NCI-H510A treated with DMSO at 0.1 percent for 48 hours (cell line): ENCODE results near the gene CFAP73.

Source experiments
- DNase-seq: peaks from one replicate; lab custom pipeline; 2025; lab: John Stamatoyannopoulos, UW

CFAP73 gene

DNA sequence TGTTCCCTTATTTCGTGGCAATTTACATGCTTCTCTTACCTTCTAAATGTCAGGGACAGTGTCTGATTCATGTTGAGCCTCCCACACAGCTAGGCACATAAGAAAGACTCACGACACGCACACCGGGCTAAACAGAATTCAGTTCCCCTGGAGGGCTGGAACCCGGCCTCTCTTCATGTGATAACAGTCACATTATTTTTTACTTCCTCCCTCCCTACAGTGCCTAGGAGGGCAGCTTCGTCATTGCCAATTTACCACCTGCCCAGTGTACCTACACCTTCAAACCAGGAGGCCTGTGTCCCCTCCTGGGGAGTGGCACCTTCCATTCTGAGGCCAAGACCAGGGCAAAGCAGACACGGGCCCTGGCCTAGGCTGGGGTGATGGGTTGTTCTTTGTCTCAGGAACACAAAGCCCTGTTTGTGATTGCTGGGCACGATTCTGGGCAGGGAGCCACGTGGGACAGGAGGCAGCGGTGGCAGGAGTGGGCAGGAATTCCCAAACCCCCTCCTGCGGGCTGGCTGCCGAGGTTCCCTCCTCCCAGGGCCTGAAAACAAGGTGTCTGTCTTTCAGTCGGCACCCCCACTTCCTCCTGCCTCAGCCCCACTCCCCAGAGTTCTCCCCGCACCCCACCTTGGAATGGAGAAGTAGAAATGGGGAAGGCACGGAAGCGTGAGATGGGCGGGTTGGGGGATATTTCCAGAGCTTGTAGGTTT is 7.2 kb upstream of the CFAP73 start:
- no peak for DNase-seq

DNA sequence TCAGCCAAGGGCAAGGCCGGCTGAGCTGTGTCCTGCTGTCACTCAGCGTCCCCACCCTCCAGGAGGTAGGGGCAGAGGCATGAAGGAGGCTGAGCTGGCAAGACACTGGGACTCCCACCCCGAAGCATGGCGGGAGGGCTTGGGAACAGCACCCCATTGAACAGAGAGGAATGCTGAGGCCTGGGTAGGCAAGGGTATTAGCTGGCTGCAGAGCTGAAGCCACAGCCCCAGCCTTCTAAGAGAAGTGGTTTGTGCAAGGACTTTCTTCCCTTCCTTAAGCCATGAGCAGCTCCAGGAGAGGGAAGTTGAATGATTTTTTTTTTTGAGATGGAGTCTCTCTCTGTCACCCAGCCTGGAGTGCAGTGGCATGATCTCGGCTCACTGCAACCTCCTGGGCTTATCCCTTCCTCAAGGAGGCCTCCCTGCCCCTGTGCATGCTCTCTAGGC is 6.6 kb upstream of the CFAP73 start:
- no peak for DNase-seq

DNA sequence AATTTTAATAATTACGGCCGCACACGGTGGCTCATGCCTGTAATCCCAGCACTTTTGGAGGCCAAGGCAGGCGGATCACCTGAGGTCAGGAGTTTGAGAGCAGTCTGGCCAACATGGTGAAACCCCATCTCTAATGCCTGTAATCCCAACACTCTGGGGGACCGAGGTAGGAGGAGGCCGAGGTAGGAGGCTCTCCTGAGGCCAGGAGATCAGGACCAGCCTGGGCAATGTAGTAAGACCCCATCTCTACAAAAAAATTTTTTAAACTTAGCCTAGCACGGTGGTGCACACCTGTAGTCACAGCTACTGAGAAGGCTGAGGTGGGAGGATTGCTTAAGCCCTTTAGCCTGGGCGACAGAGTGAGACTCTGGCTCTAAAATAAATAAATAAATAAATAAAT is 5.6 kb upstream of the CFAP73 start:
- DNase-seq: no peak

DNA sequence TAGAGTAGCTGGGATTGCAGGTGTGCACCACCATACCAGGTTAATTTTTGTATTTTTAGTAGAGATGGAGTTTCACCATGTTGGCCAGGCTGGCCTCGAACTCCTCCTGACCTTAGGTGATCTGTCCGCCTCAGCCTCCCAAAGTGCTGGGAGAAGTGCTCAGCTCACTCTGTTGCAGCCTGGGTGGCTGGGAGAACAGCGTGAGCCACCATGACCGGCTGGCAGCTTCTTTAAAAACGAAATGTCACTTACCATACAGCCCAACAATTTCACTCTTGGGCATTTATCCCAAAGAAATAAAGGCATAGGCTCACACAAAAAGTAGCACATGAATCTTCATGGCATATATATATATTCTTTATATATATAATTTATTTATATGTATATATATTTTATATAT is 4.7 kb upstream of the CFAP73 start:
- no peak for DNase-seq

DNA sequence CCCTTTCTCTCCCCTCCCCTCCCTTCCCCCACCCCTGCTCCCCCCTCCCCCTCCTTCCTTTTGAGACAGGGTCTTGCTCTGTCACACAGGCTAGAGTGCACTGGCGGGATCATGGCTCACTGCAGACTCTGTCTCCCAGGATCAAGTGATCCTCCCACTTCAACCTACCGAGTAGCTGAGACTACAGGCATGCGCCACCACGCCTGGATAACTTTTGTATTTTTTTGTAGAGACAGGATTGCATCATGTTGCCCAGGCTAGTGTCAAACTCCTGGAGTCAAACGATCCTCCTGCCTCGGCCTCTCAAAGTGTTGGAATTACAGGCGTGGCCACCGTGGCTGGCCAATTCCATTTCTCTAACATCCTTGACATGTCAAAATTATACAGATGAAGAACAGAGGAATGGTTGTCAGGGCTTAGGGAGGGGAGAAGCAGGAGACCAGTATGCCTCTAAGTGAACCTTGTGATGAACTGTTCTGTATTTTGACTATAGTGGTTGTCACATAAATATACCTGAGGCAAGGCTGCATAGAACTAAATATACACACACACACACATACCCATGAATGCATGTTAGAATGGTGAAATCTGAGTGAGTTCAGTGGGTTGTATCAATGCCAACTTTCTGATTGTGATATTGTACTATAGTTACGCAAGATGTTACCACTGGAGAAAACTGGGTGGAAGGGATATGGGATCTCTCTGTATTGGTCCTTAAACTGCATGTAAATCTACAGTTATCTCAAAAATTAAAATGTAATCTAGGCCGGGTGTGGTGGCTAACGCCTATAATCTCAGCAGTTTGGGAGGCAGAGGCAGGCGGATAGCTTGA is 3.6 kb upstream of the CFAP73 start:
- DNase-seq: no peak

DNA sequence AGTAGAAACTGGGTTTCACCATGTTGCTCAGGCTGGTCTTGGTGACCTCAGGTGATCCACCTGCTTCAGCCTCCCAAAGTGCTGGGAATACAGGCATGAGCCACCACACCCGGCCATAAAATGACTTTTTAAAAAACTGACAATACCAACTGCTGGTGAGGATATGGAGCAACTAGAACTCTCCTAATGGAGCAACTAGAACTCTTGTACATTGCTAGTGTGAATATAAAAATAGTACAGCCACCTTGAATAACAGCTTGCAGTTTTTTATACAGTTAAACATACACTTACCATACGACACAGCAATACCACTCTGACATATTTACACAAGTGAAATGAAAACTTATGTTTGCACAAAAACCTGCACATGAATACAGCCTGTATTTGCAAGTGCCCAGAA is 2.5 kb upstream of the CFAP73 start:
- no peak for DNase-seq

DNA sequence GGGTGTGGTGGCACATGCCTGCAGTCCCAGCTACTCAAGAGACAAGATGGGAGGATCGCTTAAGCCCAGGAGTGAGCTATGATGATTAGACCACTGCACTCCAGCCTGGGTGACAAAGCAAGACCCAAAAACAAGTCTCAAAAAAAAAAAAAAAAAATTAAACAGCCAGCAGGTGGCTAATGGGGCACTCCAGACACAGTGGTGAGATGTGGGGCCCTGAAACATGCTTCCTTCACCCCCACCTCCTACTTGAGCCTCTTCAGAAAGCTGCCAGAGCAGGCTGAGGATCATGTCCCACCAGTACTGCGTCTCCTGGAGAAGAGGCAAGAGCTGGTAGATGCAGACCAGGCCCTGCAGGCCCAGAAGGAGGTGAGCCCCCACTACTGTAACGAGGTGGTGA is 2.1 kb downstream of the CFAP73 start:
- no peak for DNase-seq

DNA sequence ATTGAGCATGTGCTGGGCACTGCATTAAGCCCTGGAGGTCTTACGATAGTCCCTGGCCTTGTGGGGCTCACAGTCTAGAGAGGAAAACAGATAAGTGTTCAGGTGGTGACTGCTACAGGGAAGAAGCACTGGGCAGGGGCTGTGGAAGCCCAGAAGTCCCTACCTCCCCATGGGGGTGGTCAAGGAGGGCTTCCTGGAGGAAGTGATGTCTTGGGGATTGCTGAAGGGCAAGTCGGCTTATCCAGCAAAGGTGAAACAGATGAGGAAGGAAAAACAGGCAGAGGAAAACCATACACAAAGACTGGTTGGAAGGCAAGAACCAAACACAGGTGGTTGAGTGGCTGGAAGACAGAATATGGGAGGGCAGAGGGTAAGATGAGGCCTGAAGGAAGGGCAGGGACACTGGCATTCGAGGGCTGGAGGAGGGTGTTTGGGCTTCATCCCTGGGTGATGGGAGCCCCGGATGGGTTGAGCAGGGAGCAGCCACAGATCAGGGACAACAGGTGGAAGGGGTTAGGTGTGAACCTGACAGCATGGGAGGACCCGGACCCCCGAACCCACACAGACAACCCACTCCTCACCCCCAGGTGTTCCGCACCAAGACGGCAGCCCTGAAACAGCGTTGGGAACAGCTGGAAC is 2.8 kb downstream of the CFAP73 start:
- no peak for DNase-seq

DNA sequence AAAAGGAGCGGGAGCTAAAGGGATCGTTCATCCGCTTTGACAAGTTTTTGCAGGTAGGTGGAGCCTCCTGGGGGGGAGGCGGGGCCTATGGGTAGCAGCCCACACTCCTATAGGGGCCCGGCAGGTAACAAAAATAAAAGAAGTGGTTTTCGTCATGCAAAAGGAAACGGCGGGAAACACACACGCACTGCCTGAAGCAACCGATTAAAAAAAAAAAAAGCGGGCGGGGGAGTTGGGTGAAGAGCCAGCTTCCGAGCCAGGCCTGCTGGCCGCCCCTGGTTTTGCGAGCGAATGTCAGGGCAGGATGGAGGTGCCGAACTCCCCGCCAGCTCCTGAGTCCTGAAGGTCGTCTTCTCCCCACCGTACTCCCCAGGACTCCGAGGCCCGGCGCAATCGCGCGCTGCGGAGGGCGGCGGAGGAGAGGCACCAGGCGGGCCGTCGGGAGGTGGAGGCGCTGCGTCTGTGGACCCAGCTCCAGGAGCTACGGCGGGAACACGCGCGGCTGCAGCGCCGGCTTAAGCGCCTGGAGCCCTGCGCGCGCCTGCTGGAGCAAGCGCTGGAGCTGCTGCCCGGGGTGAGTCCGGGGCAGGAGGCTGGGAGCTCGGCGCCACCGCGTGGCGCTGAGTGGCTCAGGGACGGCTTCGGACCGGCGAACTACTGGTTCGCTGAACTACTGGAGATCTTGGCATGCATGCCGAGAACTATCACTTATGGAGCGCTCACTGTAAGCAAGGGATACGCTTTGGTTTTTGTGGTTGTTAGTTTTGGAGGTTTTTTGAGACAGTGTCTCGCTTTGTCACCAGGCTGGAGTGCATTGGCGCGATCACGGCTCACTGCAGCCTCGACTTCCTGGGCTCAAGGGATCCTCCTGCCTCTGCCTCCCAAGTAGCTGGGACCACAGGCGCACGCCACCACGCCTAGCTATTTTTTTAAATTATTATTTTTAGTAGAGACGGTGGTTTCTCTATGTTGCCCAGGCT is 3.6 kb downstream of the CFAP73 start:
- DNase-seq: peak; percentile 66

DNA sequence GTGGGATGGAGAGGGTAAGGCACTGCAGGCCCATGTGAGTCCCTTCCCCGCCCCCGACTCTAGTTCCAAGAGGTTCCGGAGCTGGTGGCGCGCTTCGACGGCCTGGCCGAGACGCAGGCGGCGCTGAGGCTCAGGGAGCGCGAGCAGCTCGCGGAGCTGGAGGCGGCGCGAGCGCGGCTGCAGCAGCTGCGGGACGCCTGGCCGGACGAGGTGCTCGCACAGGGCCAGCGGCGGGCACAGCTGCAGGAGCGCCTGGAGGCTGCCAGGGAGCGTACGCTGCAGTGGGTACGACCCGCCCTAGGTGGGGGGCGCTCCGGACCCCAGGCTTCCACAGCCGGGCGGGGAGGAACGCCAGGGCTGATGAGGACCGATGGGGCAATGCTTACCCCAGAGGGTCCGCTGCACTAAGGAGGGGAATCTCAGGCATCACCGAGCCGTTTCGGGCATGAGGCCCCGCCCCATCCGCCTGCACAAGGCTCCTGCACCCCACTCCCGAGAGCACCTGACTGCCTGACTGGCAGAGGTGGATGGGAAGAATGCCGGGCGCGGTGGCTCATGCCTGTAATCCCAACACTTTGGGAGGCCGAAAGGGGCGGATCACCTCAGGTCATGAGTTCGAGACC is 4.9 kb downstream of the CFAP73 start:
- DNase-seq: peak; percentile 30

DNA sequence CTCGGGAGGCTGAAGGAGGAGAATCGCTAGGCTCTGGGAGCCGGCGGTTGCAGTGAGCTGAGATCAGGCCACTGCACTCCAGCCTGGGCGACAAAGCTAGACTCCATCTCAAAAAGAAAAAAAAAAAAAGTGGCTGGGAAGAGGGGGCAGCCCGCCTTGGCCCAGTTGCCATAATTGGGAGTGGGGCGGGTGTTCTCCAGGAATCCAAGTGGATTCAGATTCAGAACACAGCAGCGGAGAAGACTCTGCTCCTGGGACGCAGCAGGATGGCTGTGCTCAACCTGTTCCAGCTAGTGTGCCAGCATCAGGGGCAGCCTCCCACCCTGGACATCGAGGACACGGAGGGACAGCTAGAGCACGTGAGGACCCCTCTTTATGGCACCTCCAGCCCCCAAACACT is 5.5 kb downstream of the CFAP73 start:
- no peak for DNase-seq

DNA sequence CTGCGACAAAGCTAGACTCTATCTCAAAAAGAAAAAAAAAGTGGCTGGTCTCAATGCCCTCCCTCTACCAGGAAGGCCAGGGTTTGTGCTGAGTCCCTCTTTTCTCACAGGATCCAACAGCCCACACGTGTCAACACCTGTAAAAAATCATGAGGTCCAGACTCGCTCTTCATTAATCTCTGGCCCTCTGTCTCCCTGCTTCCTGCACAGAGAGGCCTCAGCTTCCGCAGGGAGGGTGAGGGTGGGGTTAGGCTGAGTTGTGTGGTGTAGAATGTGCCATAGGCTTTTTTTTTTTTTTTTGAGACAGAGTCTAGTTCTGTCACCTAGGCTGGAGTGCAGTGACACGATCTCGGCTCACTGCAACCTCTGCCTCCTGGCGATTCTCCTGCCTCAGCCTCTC is 6.1 kb downstream of the CFAP73 start:
- DNase-seq: no peak

DNA sequence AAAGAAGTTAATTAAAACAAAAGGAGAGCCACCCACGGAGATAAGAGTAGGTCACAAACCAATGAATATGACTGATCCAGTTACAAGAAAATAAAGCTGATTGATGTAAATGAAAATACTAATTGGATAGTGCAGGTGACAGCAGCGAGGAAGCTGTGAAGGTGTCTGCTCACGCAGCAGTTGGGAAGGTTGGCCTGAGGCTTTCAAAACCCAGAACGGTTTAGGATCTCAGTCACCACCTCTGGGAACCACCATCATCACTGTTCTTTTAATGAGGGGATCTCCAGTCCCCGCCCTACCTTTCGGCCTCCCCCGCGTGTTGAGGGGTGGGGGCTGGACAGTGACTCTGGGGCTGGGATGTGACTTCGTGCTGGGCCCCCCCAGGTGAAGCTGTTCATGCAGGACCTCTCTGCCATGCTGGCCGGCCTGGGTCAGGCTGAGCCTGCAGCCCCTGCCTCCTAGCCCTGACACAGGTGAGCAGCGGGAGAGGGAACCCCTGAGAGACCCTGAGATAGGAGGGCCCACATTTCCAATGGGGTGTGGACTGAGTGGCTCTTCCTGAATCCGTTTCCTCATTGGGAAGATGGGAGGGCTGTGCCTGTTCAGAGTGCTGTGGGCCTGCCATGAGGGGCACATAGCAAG is 7.8 kb downstream of the CFAP73 start:
- DNase-seq: no peak

DNA sequence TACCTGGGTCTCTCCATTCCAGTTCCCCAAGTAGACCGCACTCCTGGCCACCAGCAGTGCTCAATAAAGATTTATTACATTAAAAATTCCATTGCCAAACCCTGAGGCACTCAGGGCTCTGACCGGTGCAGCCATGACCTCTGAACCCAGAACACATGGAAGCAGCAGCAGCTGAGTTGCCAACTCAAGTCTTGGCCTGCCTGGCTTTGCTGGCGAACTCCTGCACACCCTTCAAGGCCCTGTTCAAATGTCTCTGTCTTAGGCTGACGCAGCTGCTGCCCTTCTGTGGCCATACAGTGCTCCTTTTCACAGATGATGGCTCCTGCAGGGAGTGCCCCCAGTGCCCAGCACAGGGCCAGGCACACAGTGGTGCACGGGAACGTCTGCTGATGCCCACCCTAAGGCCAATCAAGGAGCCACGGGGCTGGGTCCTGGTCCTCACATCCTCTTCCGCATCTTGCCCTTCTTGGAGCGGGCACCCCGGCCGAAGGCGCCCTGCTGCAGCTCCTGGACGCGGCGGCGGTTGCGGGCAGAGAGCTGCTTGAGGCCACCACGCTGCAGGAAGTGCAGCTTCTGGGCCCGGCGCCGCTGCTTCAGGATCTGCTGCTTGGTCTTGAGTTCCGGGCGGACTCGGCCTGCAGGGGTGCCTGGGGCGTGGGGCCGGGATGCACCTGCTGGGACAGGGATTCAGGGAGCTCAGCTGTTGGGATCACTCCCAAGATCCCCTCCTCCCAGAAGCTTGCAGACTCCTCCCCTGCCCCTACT is 9.1 kb downstream of the CFAP73 start:
- no peak for DNase-seq

DNA sequence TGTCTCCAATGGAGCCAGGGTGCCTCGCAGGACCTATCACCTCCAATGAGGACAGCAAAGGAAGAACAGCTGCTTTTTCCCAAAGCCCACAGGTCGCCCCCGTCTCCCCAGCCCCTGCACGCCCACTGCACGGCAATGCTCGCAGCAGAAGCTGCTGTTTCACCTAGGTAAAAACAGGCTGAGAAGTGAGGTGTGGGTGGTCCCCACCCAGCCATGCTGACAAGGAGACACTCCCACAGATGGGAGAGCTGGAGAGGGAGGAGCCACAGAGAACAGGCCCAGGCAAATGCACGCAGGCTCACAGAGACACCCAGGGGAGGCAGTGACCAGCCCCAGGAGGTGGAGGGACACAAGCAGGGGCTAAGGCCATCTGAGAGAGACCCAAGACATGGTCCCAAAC is 10.4 kb downstream of the CFAP73 start:
- DNase-seq: no peak

DNA sequence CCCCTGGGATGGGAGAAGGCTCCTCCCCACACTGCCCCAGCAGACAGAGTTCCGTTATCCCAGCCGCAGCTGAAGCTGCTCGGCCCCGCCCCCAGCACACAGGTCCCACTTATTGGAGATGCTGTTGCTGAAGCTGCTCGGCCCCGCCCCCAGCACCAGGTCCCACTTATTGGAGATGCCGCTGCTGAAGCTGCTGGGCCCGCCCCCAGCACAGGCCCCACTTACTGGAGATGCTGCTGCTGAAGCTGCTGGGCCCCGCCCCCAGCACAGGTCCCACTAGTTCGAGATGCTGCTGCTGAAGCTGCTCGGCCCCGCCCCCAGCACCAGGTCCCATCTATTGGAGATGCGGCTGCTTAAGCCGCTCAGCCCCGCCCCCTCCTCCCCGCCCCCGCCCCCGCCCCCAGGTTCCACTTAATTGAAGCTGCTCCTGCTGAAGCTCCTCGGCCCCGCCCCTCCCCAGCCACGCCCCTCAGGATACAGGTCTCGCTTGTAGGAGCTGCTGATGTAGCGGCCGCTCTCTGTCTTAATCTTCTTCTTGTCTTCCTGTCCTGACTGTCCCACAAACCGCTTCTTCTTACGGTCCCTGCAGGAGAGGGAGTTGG is 12.0 kb downstream of the CFAP73 start:
- peak; percentile 85 for DNase-seq

DNA sequence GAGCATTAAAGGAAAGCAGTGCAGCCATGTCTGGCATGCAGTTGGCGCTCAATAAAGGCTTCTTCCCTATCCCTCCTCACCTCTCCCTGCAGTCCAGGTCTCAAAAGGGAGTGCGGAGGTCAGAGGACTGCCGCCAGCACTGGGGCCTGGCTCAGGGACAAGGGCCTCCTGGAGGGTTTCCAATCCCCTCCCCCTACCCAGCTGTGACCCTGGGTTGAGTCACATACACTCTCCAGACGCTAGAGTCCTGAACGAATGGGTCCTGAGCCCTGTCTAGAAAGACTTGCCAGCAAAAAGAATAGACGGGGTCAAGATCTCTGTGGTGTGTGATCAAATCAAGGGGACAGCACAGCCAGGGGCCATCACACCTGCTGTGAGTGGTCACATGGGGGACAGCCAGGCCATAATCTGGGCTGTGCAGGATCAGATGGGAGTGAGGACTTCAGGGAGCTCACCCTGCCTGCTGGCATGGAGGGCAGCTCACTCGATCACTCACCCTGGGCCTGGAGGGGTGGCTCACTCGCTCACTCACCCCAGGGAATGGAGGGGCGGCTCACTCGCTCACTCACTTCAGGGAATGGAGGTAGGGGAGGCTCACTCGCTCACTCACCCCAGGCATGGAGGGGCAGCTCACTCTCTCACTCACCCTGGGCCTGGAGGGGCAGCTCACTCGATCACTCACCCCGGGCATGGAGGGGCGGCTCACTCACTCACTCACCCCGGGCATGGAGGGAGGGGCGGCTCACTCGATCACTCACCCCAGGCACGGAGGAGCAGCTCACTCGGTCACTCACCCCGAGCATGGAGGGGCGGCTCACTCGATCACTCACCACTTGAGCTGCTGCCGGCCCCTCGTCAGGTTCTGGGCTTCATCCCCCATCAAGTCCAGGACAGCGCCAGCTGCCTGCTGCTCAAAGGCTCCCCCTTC is 12.8 kb downstream of the CFAP73 start:
- DNase-seq: no peak

DNA sequence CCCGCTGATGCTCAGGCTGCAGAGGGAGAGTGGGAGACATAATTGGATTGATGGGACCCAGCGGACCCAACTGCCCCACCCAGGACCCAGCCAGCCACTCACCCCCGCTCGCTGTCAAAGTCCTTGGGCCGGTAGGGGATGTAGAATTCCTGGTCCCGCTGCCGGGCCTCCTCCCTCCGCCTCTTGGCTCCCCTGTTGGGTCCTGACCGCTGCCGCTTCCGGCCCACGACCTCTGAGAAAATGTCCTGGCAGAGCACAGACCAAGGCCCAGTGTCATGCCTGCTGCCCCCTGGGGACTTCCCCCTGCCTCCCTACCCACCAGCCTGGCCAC is 13.5 kb downstream of the CFAP73 start:
- DNase-seq: no peak

DNA sequence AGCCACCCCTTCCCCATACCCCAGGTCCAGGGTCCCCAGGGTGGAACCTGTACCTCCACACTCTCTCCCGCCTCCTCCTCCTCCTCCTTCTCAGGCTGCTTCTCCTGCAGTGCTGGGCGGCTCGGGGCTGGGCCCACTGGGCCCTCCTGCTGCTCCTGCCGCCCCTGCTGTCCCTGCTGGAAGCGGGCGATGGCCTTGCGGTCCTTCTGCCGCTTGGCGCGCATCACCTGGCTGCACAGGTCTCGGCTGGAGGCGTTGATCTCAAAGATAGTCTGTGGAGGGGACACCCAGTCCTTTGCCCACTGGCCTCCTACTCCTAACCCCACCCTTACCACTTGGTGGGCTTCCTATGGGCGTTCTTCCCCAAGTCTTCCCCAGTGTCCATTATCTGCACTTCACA is 14.5 kb downstream of the CFAP73 start:
- no peak for DNase-seq
